Measurements from ENCODE around the gene TBL1XR1. TPM values are rescaled to one million over a fixed set of nuclear protein-coding genes. Genes with fewer than 3 reads are reported as not detected.

TBL1XR1 gene
- total RNA-seq, 1 experiment from 2014 or later, result 127 TPM

DNA sequence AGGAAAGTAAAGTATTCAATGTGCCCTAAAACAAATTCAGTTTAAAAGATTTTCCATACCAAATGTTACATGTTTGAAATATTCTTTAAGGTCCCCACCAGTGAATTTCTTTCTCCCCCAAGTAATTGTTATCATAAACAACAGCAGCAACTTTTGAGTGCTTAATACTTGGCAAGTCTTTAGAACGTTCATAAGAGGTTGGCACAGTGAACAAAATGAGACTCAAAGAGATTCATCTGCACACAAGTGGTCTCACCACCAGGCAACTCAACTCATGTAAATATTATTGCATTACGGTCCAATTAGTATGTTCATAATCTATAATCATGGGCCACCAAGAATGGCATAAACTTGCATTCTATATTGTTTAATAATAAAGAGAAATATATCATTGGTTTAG is 98.7 kb downstream of the TBL1XR1 start:
- peaks cover 8% of the 10 kb centered on the region for H3K36me3 Mint-ChIP-seq (ENCODE audit: insufficient read depth, unreplicated experiment)
- ChIA-PET POLR2A (no interaction called here), CTCF (no interaction called here)
- no peak overlapping the region for H3K27ac Mint-ChIP-seq (ENCODE audit: unreplicated experiment)
- no peak for DNase-seq
- peaks cover 15% of the 10 kb centered on the region for H3K9me3 Mint-ChIP-seq (ENCODE audit: unreplicated experiment)
- TF ChIP-seq, protein P1, sequence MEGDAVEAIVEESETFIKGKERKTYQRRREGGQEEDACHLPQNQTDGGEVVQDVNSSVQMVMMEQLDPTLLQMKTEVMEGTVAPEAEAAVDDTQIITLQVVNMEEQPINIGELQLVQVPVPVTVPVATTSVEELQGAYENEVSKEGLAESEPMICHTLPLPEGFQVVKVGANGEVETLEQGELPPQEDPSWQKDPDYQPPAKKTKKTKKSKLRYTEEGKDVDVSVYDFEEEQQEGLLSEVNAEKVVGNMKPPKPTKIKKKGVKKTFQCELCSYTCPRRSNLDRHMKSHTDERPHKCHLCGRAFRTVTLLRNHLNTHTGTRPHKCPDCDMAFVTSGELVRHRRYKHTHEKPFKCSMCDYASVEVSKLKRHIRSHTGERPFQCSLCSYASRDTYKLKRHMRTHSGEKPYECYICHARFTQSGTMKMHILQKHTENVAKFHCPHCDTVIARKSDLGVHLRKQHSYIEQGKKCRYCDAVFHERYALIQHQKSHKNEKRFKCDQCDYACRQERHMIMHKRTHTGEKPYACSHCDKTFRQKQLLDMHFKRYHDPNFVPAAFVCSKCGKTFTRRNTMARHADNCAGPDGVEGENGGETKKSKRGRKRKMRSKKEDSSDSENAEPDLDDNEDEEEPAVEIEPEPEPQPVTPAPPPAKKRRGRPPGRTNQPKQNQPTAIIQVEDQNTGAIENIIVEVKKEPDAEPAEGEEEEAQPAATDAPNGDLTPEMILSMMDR (IDR thresholded peaks at IDR 0.05; ENCODE audit: insufficient read depth in 1 of 2, low read depth in 1 of 2, low read length in 1 of 2, severe bottlenecking in 1 of 2, unreplicated experiment in 1 of 2), result no peak
- Histone ChIP-seq H3K9me3 (0 out of 2 replicates have a peak, but pooled peaks cover 3% of the 10 kb centered on the region), H3K4me1 (peaks cover 19% of the 10 kb centered on the region), H3K36me3 (ENCODE audit: control insufficient read depth, insufficient read depth, low read length) (no peaks in the 10 kb centered on the region), H3K4me3 (ENCODE audit: low read depth, low read length) (no peak overlapping the region), H3K27me3 (replicated peaks; ENCODE audit: control insufficient read depth, insufficient read depth, low read length) (no peaks in the 10 kb centered on the region)
- peaks cover 12% of the 10 kb centered on the region for H3K4me1 Mint-ChIP-seq (ENCODE audit: low read depth, unreplicated experiment)
- no TSS peak for BruUV-seq (replicated peaks)
- intact Hi-C loops (cut with micrococcal nuclease; ENCODE audit: unreplicated experiment), result no loop called here
- H3K27me3 Mint-ChIP-seq (ENCODE audit: insufficient read depth, unreplicated experiment), result no peaks in the 10 kb centered on the region
- H3K4me3 Mint-ChIP-seq (ENCODE audit: unreplicated experiment), result no peak overlapping the region

DNA sequence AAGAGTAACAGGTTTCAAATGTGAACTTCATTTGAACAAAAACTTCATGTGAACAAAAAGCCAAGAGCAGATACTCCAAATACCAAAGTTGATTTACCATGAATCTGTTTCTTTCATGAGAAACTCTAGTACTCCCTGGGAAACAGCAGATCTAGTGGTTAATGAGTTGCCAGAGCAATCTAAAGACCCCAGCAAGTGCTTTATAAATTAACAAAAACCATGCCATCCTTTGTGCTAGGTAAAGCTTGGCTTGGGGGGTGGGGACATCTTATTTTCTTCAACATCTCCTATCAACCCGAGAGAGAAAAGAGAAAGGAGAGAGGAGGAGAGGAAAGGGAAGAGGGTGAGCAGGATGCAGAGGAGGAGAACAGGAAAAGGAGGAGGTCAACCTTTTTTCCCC is 100.7 kb downstream of the TBL1XR1 start:
- Mint-ChIP-seq H3K36me3 (ENCODE audit: insufficient read depth, unreplicated experiment) (peaks cover 8% of the 10 kb centered on the region), H3K4me3 (ENCODE audit: unreplicated experiment) (no peak overlapping the region), H3K9me3 (ENCODE audit: unreplicated experiment) (peaks cover 25% of the 10 kb centered on the region), H3K4me1 (ENCODE audit: low read depth, unreplicated experiment) (peaks cover 6% of the 10 kb centered on the region), H3K27me3 (ENCODE audit: insufficient read depth, unreplicated experiment) (no peaks in the 10 kb centered on the region), H3K27ac (ENCODE audit: unreplicated experiment) (no peak overlapping the region)
- intact Hi-C loops (cut with micrococcal nuclease; ENCODE audit: unreplicated experiment), result no loop called here
- TF ChIP-seq, protein P1 (IDR thresholded peaks at IDR 0.05; ENCODE audit: insufficient read depth in 1 of 2, low read depth in 1 of 2, low read length in 1 of 2, severe bottlenecking in 1 of 2, unreplicated experiment in 1 of 2), result no peak
- no peak for DNase-seq
- H3K36me3 ChIP-seq (ENCODE audit: control insufficient read depth, insufficient read depth, low read length), result no peaks in the 10 kb centered on the region
- 0 out of 2 replicates have a peak, but pooled peaks cover 3% of the 10 kb centered on the region for H3K4me1 ChIP-seq
- H3K9me3 ChIP-seq, result 0 out of 2 replicates have a peak, but pooled peaks cover 3% of the 10 kb centered on the region
- no peak overlapping the region for H3K4me3 ChIP-seq (ENCODE audit: low read depth, low read length)
- no TSS peak for BruUV-seq (replicated peaks)
- no peaks in the 10 kb centered on the region for H3K27me3 ChIP-seq (replicated peaks; ENCODE audit: control insufficient read depth, insufficient read depth, low read length)
- CTCF ChIA-PET, result no interaction called here
- POLR2A ChIA-PET, result no interaction called here

DNA sequence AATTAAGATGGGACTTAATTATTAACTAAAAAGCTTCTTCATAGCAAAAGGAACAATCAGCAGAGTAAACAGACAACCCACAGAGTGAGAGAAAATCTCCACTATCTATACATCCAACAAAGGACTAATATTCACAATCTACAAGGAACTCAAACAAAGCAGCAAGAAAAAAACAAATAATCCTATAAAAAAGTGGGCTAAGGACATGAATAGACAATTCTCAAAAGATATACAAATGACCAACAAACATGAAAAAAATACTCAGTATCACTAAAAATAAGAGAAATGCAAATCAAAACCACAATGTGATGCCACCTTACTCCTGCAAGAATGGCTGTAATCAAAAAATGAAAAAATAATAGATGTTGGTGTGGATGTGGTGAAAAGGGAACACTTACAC is 103.3 kb downstream of the TBL1XR1 start:
- POLR2A ChIA-PET, result no interaction called here
- BruUV-seq (replicated peaks), result no TSS peak
- Histone ChIP-seq H3K27me3 (replicated peaks; ENCODE audit: control insufficient read depth, insufficient read depth, low read length) (no peaks in the 10 kb centered on the region), H3K36me3 (ENCODE audit: control insufficient read depth, insufficient read depth, low read length) (no peaks in the 10 kb centered on the region), H3K4me1 (0 out of 2 replicates have a peak, but pooled peaks cover 6% of the 10 kb centered on the region), H3K9me3 (0 out of 2 replicates have a peak, but pooled peaks cover 3% of the 10 kb centered on the region), H3K4me3 (ENCODE audit: low read depth, low read length) (no peak overlapping the region)
- TF ChIP-seq, protein P1 (IDR thresholded peaks at IDR 0.05; ENCODE audit: insufficient read depth in 1 of 2, low read depth in 1 of 2, low read length in 1 of 2, severe bottlenecking in 1 of 2, unreplicated experiment in 1 of 2), result no peak
- no peak overlapping the region for H3K27ac Mint-ChIP-seq (ENCODE audit: unreplicated experiment)
- no peaks in the 10 kb centered on the region for H3K27me3 Mint-ChIP-seq (ENCODE audit: insufficient read depth, unreplicated experiment)
- no peak overlapping the region for H3K4me3 Mint-ChIP-seq (ENCODE audit: unreplicated experiment)
- CTCF ChIA-PET, result no interaction called here
- H3K9me3 Mint-ChIP-seq (ENCODE audit: unreplicated experiment), result peaks cover 25% of the 10 kb centered on the region
- peaks cover 6% of the 10 kb centered on the region for H3K4me1 Mint-ChIP-seq (ENCODE audit: low read depth, unreplicated experiment)
- intact Hi-C loops (cut with micrococcal nuclease; ENCODE audit: unreplicated experiment), result no loop called here
- no peak for DNase-seq
- H3K36me3 Mint-ChIP-seq (ENCODE audit: insufficient read depth, unreplicated experiment), result peaks cover 8% of the 10 kb centered on the region
